Loucy (cell line): ENCODE measurements around the gene PRSS57.

Experiments used
- EZH2phosphoT487 ChIP-seq: fragments of 200-600 bp; IDR thresholded peaks from 2 replicates; pipeline ENCODE4 v1.6.1; 2018; ENCODE audit warnings: antibody characterized with exemption, mild to moderate bottlenecking, moderate library complexity, borderline replicate concordance
- TF ChIP-seq, protein P1 (sequence below): fragments of 200-600 bp; sonication (generic); conservative IDR thresholded peaks from 2 replicates; pipeline ENCODE4 v1.5.1; 2014; ENCODE audit warnings: mild to moderate bottlenecking, antibody characterized with exemption, low read length

DNA sequence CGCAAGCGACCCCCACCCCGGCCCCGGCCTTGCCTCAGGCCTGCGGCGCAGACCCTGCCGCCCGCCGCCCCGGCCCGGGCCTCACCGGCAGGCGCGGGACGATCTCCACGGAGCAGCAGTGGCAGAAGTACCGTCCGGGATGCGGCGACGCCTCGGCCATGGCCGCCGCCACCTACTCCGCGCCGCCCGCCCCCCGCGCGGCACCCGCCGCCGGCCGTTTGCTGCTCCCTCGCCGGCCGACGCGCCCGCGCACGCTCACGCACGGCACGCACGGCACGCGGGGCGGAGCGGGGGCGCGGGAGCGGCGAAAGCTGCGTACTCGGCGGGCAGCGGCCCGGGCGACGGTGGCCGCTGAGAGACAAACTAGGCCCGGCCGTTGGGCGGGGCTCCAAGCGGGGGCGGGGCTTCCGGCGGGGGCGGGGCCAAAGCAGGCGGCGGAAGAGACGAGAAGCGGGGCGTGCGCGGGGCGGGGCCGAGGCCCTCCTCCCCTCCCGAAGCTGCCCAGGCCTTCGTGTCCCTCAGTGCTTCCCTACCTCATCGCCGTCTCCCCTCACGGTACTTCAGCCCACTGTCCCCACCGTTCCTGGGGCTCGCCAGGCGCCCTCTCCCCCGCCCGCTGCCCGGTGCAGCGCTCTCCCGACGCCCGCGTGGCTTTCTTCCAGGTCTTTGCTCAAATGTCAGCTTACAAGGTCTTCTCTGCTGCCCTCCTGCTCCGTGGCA lies 32.1 kb downstream of the PRSS57 start, which contains the start of gene RNF126:
- TF ChIP-seq, protein P1, sequence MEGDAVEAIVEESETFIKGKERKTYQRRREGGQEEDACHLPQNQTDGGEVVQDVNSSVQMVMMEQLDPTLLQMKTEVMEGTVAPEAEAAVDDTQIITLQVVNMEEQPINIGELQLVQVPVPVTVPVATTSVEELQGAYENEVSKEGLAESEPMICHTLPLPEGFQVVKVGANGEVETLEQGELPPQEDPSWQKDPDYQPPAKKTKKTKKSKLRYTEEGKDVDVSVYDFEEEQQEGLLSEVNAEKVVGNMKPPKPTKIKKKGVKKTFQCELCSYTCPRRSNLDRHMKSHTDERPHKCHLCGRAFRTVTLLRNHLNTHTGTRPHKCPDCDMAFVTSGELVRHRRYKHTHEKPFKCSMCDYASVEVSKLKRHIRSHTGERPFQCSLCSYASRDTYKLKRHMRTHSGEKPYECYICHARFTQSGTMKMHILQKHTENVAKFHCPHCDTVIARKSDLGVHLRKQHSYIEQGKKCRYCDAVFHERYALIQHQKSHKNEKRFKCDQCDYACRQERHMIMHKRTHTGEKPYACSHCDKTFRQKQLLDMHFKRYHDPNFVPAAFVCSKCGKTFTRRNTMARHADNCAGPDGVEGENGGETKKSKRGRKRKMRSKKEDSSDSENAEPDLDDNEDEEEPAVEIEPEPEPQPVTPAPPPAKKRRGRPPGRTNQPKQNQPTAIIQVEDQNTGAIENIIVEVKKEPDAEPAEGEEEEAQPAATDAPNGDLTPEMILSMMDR: no peak
- no peak for TF ChIP-seq EZH2phosphoT487
